ENCODE results near the gene CA4.

DNA sequence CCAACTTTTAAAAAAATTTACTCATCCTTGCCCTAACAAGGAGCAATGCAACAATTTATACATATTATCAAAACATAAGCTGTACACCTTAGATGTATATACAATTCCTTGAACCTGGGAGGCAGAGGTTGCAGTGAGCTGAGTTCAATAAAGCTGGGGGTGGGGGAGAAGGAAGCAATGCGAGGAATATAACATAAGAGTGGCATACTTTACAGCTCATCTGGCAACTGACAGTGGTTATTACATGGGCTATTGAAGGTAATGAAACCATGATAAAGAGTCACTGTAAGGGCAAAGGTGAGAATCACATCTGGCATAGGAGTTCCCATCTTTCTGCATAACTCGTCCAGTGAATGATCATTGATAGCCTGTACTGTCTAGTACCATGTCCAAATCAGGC lies 43.7 kb downstream of the CA4 start:
- TF ChIP-seq POLR2AphosphoS5 (IDR thresholded peaks at IDR 0.05; ENCODE audit: low read depth, low read length) (no peak), POLR2A (IDR thresholded peaks at IDR 0.05; ENCODE audit: low read depth, low read length) (no peak), TAF1 (IDR thresholded peaks at IDR 0.05; ENCODE audit: borderline replicate concordance, low read depth, low read length) (no peak)
